Neuronal stem cell (in vitro differentiated cells): ENCODE data around the gene CFAP61.
"Not testable (repeated sequence)": the region's sequence is repeated elsewhere in the genome, so short reads cannot be mapped to it uniquely, and the experiment has no call there.

ENCODE experiments used
- DNase-seq: peaks from one replicate; pipeline ENCODE4 v3.0.0-alpha.2; 2013; ENCODE audit warnings: low spot score
- H2AFZ ChIP-seq: one replicate; pipeline ENCODE4 v1.6.1; 2013; ENCODE audit warnings: mild to moderate bottlenecking, low read length, inconsistent platforms
- H2AK5ac ChIP-seq: 2 replicates; pipeline ENCODE4 v1.6.1; 2013; ENCODE audit warnings: low read depth, mild to moderate bottlenecking, inconsistent platforms, low read length, moderate library complexity, mixed read lengths
- H2BK120ac ChIP-seq: 2 replicates; pipeline ENCODE4 v1.6.1; 2013; ENCODE audit warnings: low read depth, mild to moderate bottlenecking, inconsistent platforms, low read length, moderate library complexity, mixed read lengths
- H2BK12ac ChIP-seq: one replicate; pipeline ENCODE4 v1.6.1; 2013; ENCODE audit warnings: low read length, inconsistent platforms
- H2BK15ac ChIP-seq: 2 replicates; pipeline ENCODE4 v1.6.1; 2013; ENCODE audit warnings: mild to moderate bottlenecking, low read length, inconsistent platforms, mixed read lengths
- H2BK5ac ChIP-seq: one replicate; pipeline ENCODE4 v1.6.1; 2013; ENCODE audit warnings: inconsistent platforms, mild to moderate bottlenecking, low read length, moderate library complexity
- H3K14ac ChIP-seq: one replicate; pipeline ENCODE4 v1.6.1; 2013; ENCODE audit warnings: low read length, inconsistent platforms
- H3K18ac ChIP-seq: 2 replicates; pipeline ENCODE4 v1.6.1; 2013; ENCODE audit warnings: low read length, inconsistent platforms
- H3K23ac ChIP-seq: 2 replicates; pipeline ENCODE4 v1.6.1; 2013; ENCODE audit warnings: low read depth, mild to moderate bottlenecking, mixed read lengths, low read length, inconsistent platforms; ENCODE audit not compliant: poor library complexity
- H3K27ac ChIP-seq: replicated peaks from 3 replicates; pipeline ENCODE4 v1.5.1; 2013; ENCODE audit warnings: low read length, inconsistent platforms
- H3K27me3 ChIP-seq, 3 experiments: 2 replicates each; pipeline ENCODE4 v1.6.1; 2013; ENCODE audit warnings: low read length in 3 of 3, mild to moderate bottlenecking in 2 of 3, inconsistent platforms in 1 of 3, low read depth in 1 of 3, mixed read lengths in 1 of 3, moderate library complexity in 1 of 3; ENCODE audit not compliant: control insufficient read depth in 3 of 3, insufficient read depth in 3 of 3
- H3K36me3 ChIP-seq, 2 donors: replicated peaks in 1 of 2; 2 replicates each; pipeline ENCODE4 v1.6.1; 2013; ENCODE audit warnings: low read length in 2 of 2; ENCODE audit not compliant: control insufficient read depth in 2 of 2, insufficient read depth in 2 of 2
- H3K4ac ChIP-seq: 2 replicates; pipeline ENCODE4 v1.6.1; 2013; ENCODE audit warnings: inconsistent platforms, mild to moderate bottlenecking, low read length, moderate library complexity
- H3K4me1 ChIP-seq, 2 donors: 1 replicate in 1 of 2; 2 replicates in 1 of 2; pipeline ENCODE4 v1.6.1; 2013; ENCODE audit warnings: low read length in 2 of 2, low read depth in 1 of 2; ENCODE audit not compliant: control insufficient read depth in 2 of 2, insufficient read depth in 1 of 2
- H3K4me2 ChIP-seq: one replicate; pipeline ENCODE4 v1.6.1; 2013; ENCODE audit warnings: mild to moderate bottlenecking, low read length, inconsistent platforms; ENCODE audit not compliant: insufficient read depth, poor library complexity, severe bottlenecking
- H3K4me3 ChIP-seq, 2 donors: 2 replicates each; pipeline ENCODE4 v1.5.1; 2013; ENCODE audit warnings: low read length in 2 of 2, mild to moderate bottlenecking in 2 of 2, inconsistent platforms in 1 of 2, moderate library complexity in 1 of 2
- H3K79me1 ChIP-seq: one replicate; pipeline ENCODE4 v1.6.1; 2013; ENCODE audit warnings: low read depth, mild to moderate bottlenecking, inconsistent platforms, low read length, moderate library complexity
- H3K9ac ChIP-seq: one replicate; pipeline ENCODE4 v1.6.1; 2013; ENCODE audit warnings: mild to moderate bottlenecking, low read depth, low read length, inconsistent platforms; ENCODE audit not compliant: poor library complexity
- H3K9me3 ChIP-seq, 2 donors: replicated peaks in 1 of 2; 2 replicates each; pipeline versions ENCODE3 to v1.6.1; 2013; ENCODE audit warnings: low read length in 2 of 2, mild to moderate bottlenecking in 2 of 2, inconsistent platforms in 1 of 2, low read depth in 1 of 2, mixed read lengths in 1 of 2, moderate library complexity in 1 of 2; ENCODE audit not compliant: control insufficient read depth in 2 of 2, insufficient read depth in 1 of 2
- H4K8ac ChIP-seq: one replicate; pipeline ENCODE4 v1.6.1; 2013; ENCODE audit warnings: low read depth, mild to moderate bottlenecking, inconsistent platforms, low read length, moderate library complexity
- H4K91ac ChIP-seq: one replicate; pipeline ENCODE4 v1.6.1; 2013; ENCODE audit warnings: low read length, low read depth, mild to moderate bottlenecking, inconsistent platforms; ENCODE audit not compliant: poor library complexity
- WGBS, 2 donors: extraction: QIAGEN DNeasy Blood & Tissue Kit; methylation state at CpG; one replicate each; pipeline ENCODE4 v1.1.7; 2013; ENCODE audit warnings: missing lambda C conversion rate in 2 of 2, mixed read lengths in 1 of 2; ENCODE audit not compliant: insufficient read length in 2 of 2, insufficient replicate concordance in 1 of 2; ENCODE audit errors: extremely low coverage in 2 of 2; 5-methylcytosine and 5-hydroxymethylcytosine counted together

The CFAP61 gene

GRCh38 chr20:20215976-20216727 is 163.8 kb downstream of the CFAP61 start:
- peaks cover 28 to 38% of the 10 kb centered on the region in 2 donors for H3K4me1 ChIP-seq
- no peak overlapping the region for H3K4ac ChIP-seq
- H3K18ac ChIP-seq: no peak overlapping the region
- no peak overlapping the region for H4K91ac ChIP-seq
- H3K79me1 ChIP-seq: no peaks in the 10 kb centered on the region
- H2AFZ ChIP-seq: no peak overlapping the region
- H2AK5ac ChIP-seq: no peak overlapping the region
- no peak overlapping the region for H2BK15ac ChIP-seq
- H2BK5ac ChIP-seq: no peak overlapping the region
- no peak for DNase-seq
- no peak overlapping the region for H3K14ac ChIP-seq
- no peak overlapping the region for H3K9ac ChIP-seq
- H3K36me3 ChIP-seq: no peaks in the 10 kb centered on the region
- H2BK12ac ChIP-seq: no peak overlapping the region
- H3K4me3 ChIP-seq: no peak overlapping the region
- H3K27me3 ChIP-seq: peaks cover 0 to 2% (median 0%) of the 10 kb centered on the region in 3 experiments
- no peak overlapping the region for H4K8ac ChIP-seq
- peaks cover 0 to 5% of the 10 kb centered on the region in 2 donors for H3K9me3 ChIP-seq
- H3K27ac ChIP-seq: no peak overlapping the region
- H3K23ac ChIP-seq: no peak overlapping the region
- H3K4me2 ChIP-seq: no peak overlapping the region
- H2BK120ac ChIP-seq: no peak overlapping the region
- no CpG with 5 or more reads among the region's 12 CpGs for WGBS, 2 donors

- Histone ChIP-seq H3K14ac (no peak overlapping the region), H4K8ac (no peak overlapping the region), H3K4ac (no peak overlapping the region), H2BK5ac (no peak overlapping the region), H3K4me3 (no peak overlapping the region), H3K27me3 (peaks cover 0 to 6% (median 0%) of the 10 kb centered on the region in 3 experiments), H3K9ac (no peak overlapping the region), H3K4me1 (peaks cover 28 to 38% of the 10 kb centered on the region in 2 donors), H4K91ac (no peak overlapping the region), H3K4me2 (no peak overlapping the region), H3K36me3 (no peaks in the 10 kb centered on the region), H3K27ac (peak overlapping the region; percentile 40), H2AK5ac (no peak overlapping the region), H3K23ac (no peak overlapping the region), H2BK12ac (no peak overlapping the region), H3K9me3 (peaks cover 0 to 5% of the 10 kb centered on the region in 2 donors), H2AFZ (peak overlapping the region; percentile 52), H3K18ac (no peak overlapping the region), H2BK15ac (no peak overlapping the region), H3K79me1 (no peaks in the 10 kb centered on the region), H2BK120ac (no peak overlapping the region)
- DNase-seq: no peak
- WGBS, 2 donors: no CpG with 5 or more reads among the region's 2 CpGs
Measured at GRCh38 chr20:20216941-20217340, 164.6 kb downstream of the CFAP61 start.

- peaks cover 0 to 11% (median 0%) of the 10 kb centered on the region in 3 experiments for H3K27me3 ChIP-seq
- H2BK15ac ChIP-seq: no peak overlapping the region
- no peaks in the 10 kb centered on the region for H3K79me1 ChIP-seq
- H3K9ac ChIP-seq: no peak overlapping the region
- H2AK5ac ChIP-seq: no peak overlapping the region
- H2BK120ac ChIP-seq: no peak overlapping the region
- no peak overlapping the region for H4K8ac ChIP-seq
- H3K23ac ChIP-seq: no peak overlapping the region
- H2BK5ac ChIP-seq: no peak overlapping the region
- H3K18ac ChIP-seq: no peak overlapping the region
- H3K36me3 ChIP-seq: no peaks in the 10 kb centered on the region
- no peak overlapping the region for H3K4me3 ChIP-seq
- H2AFZ ChIP-seq: no peak overlapping the region
- no peak overlapping the region for H4K91ac ChIP-seq
- H3K9me3 ChIP-seq: peaks cover 0 to 5% of the 10 kb centered on the region in 2 donors
- H3K14ac ChIP-seq: no peak overlapping the region
- peak; percentile 43 for DNase-seq
- peaks cover 26 to 32% of the 10 kb centered on the region in 2 donors for H3K4me1 ChIP-seq
- H3K4me2 ChIP-seq: no peak overlapping the region
- peak overlapping the region; percentile 40 for H3K27ac ChIP-seq
- H3K4ac ChIP-seq: no peak overlapping the region
- H2BK12ac ChIP-seq: no peak overlapping the region
- WGBS, 2 donors: no CpG with 5 or more reads among the region's 1 CpG
Measured at GRCh38 chr20:20217621-20218020, 165.3 kb downstream of the CFAP61 start.

- H3K14ac ChIP-seq, H2AK5ac ChIP-seq, H2BK120ac ChIP-seq, H3K23ac ChIP-seq, H2AFZ ChIP-seq, H3K9ac ChIP-seq, H2BK5ac ChIP-seq, H3K79me1 ChIP-seq, H4K91ac ChIP-seq, H2BK15ac ChIP-seq, DNase-seq, H4K8ac ChIP-seq, H3K9me3 ChIP-seq, H3K4me3 ChIP-seq, H3K4ac ChIP-seq, H2BK12ac ChIP-seq, H3K4me2 ChIP-seq, H3K36me3 ChIP-seq, H3K18ac ChIP-seq: not testable (repeated sequence)
- Histone ChIP-seq H3K27me3 (peaks cover 0 to 11% (median 0%) of the 10 kb centered on the region in 3 experiments), H3K27ac (peak overlapping the region; percentile 40), H3K4me1 (peaks cover 22 to 27% of the 10 kb centered on the region in 2 donors)
- no CpG with 5 or more reads among the region's 4 CpGs for WGBS, 2 donors
Measured at GRCh38 chr20:20218106-20218505, 165.8 kb downstream of the CFAP61 start.
